Activated CD8-positive, alpha-beta memory T cell treated with anti-CD3 and anti-CD28 coated beads for 48 hours (primary cell): ENCODE data around the gene GREM1.

Experiments used
- DNase-seq, 3 experiments: peaks; one replicate each; pipeline ENCODE4 v3.0.0-alpha.2; 2020; ENCODE audit warnings: low read depth in 2 of 3, low spot score in 2 of 3

GREM1 gene

DNA sequence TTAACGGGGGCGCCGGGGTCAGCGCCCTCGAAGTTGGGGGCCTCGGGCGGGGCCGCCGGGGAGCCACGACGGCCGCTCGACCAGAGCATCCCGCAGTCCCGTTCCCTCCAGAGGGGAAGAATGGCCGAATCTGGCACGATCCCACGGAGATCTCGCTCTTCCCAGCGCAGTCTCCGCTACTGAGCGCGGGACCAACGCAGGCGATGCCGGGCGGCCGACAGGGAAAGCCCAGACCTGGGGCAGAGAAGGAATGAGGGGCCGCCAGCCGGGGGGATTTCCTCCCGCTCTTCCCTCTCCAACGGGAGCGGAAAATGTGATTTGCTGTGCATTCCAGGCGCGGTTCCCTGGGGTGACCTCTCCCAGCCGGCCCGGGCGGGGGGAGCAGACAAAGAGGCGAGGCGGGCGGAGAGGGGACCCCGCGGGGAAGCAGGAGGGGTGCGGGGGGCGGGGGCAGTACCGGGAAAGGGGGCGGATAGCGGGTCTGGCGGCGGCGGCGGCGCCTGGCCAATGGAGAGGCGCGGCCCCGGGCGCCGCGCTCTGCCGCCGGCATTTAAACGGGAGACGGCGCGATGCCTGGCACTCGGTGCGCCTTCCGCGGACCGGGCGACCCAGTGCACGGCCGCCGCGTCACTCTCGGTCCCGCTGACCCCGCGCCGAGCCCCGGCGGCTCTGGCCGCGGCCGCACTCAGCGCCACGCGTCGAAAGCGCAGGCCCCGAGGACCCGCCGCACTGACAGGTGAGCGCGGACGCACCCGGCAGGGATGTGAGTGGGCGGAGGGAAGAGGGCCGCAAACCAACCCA lies at the start of gene GREM1:
Gene GREM1 (plus strand): TSS at position 579 of the 801 bp plus-strand sequence. CDS start 12,687 bp downstream, outside the sequence.
- DNase-seq = no peak

DNA sequence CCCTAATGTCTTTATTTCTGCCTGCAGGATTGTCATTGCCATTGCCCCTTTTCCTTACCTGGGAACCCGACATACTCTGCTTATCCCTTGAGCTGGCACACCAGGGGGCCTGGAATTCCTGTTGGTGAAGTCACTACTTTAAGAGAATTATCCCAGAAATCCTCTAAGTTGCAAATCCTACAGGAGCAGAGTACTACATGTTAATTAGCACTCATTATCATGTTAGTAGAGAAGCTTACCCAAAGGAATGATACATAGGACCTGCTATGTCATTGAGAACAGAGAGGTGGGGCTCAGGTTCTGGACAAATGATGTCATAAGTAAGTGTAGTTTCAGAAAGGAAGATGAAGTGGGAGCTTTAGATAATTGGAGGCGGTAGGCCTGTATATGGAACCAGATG lies 48.9 kb upstream of the GREM1 start:
- DNase-seq = no peak

- no peak for DNase-seq
Observed at GRCh38 chr15:32669896-32670611, 47.8 kb upstream of the GREM1 start.

GRCh38 chr15:32670623-32671022 lies 47.2 kb upstream of the GREM1 start:
- DNase-seq = no peak

DNA sequence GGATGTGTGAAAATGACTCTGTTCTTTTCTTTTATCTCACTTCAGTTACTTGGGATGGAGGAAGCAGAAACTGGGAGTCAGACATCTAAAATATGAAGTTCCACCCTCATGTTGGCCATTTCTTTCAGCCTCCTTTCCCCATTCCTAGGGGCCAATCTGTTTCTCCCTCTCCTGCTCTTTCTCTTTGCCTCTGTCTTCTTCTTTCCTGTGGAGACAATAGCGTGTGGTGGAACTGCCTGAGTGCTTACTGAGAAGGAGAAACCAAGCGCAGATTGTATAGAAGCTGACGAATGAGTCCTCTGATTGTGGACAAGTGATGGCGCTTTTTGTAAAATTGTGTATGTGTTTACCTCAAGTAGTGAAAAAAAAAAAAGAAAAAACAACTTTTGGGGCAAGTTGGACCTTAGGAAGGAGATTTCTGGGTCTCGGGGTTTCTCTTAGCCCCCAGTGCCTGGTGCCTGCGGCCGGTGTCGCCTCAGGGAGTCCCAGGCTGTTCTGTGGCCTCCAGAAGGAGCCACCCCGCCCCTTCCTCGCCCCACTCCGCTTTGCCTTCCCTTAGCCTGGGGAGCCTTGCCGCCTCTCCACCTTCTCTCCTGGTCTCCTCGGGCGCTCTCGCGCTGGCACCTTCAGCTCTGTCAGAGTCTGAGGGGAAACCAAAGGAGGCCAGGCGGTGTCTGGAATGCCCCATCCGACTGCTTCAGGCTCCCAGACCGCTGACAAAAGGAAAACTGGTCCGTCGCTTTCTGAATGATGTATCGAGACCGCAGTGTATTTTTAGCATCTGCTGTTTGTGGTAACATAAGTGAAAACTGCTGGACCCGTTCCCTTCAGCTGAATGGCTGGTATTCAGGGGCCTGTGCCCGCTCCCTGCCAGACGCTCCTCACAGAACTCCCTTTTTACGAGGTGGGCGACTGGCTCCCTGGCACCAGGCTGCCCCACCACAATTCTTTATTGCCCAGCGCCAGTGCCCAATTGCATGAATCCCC lies 46.2 kb upstream of the GREM1 start:
- no peak for DNase-seq

DNA sequence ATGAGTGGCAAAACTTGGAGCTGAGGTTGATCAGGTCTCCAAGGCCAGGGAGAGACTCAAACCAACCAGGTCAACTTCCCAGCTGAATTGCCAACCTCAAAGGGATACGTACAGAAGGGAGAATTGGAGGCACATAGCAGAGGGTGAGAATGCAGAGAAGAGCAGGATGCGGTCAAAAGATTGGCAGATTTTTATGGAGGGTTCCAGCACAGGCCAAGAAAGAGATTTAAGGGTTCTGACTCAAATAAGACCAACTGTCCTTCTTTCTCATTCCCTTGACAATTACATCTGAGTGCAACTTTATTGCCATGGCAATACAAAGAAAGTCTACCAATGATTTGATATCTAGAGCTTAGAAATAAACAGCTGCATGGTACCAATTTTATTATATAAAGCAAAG lies 43.1 kb upstream of the GREM1 start:
- no peak for DNase-seq

- no peak for DNase-seq
Observed at GRCh38 chr15:32675466-32675865, 42.3 kb upstream of the GREM1 start.

- no peak for DNase-seq
Observed at GRCh38 chr15:32676169-32676568, 41.6 kb upstream of the GREM1 start.

GRCh38 chr15:32677238-32677750 lies 40.5 kb upstream of the GREM1 start:
- no peak for DNase-seq

GRCh38 chr15:32679298-32679690 lies 38.5 kb upstream of the GREM1 start:
- DNase-seq = no peak

GRCh38 chr15:32682569-32682968 lies 35.2 kb upstream of the GREM1 start:
- no peak for DNase-seq

GRCh38 chr15:32682977-32683630 lies 34.7 kb upstream of the GREM1 start:
- no peak for DNase-seq

- DNase-seq = no peak
Observed at GRCh38 chr15:32683906-32684584, 33.8 kb upstream of the GREM1 start.

GRCh38 chr15:32685576-32685975 lies 32.2 kb upstream of the GREM1 start:
- no peak for DNase-seq

DNA sequence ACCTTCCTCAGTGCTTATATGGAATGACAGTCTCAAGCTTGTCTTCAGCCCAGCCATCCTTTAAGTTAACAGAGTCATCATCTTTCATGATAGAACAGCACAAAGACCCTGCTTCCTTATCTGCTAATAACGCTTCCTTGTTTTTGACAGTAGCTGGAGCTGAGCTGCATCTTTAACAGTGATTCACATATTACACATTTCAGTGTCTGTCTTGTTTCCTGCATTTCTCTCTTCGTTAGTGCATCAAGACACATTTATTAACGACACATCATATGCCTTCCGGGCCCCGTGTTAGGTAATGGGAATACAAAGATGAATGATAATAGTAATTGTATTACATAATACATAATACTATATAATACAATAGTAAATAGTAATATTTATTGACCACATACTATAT lies 30.2 kb upstream of the GREM1 start:
- no peak for DNase-seq

GRCh38 chr15:32688151-32688639 lies 29.6 kb upstream of the GREM1 start:
- no peak for DNase-seq

DNA sequence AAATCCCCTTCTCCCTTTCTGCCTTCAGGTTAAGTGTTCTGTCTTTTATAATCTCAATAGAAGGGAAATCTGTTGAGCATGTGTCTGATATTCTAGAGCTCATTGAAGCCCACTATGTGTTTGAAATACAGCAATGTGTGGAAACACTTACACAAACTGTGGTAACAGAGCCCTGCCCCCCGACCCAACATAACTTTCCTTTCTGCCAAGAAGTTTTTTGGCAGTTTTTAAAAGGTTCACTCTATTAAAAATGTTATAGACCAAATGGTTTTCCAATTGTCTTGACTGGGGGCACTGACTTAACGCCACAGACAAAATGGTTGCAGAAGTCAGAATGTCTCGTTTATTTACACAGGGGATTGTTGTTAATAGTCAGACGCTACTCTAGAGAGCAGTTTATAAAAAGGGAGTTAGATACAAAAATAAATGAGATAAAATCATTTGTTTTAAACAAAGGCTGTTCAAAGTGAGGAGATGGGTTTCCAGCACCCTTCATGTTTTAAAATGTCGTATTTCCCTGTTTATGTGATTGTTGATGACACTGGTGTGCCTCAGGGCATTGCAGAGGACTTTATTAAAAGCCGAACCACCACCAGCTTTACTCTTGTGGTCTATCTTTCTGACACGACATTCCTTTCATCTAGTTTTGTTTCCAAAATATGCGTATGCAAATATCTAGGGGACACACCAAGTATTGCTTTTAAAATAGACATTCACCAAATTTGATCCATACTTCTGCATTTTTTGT lies 26.7 kb upstream of the GREM1 start:
- DNase-seq = no peak

DNA sequence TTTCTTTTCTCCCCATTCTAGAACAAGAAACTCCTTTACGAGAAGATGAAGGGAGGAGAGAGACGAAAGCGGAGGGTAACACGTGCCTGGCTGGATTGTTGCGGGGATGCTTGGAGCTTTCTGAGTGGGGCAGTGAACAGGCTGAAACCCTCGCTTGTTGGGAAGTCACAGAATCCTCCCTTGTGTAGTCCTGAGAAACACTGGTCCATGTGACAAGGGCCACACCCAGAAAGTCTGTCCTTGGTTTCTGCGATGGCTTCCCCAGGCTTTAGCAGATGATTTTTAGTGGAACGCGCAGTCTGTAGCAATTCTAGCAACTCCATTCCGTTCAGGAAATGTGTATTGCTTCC lies 26.1 kb upstream of the GREM1 start:
- DNase-seq = no peak

GRCh38 chr15:32692286-32692685 lies 25.5 kb upstream of the GREM1 start:
- no peak for DNase-seq
